ENCODE data around the gene PIP5K1C.

DNA sequence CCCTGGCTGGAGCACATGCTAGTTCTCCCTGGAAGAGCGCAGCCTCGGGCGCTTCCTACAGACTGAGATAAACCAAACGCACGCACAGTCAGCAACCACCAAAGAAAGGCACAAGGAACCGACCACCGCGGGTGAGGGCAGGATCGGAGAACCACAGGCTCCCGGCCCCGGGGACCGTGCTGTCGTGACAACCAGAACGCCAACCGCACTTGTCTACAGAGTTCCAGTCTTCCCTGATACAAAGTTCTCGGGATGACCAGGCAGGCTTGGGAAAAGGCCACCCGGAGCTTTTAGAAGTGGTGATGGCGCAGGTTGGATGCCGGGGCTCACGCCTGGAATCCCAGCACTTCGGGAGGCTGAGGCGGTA, 40.5 kb downstream of the PIP5K1C start:
- TF ChIP-seq, protein P1, sequence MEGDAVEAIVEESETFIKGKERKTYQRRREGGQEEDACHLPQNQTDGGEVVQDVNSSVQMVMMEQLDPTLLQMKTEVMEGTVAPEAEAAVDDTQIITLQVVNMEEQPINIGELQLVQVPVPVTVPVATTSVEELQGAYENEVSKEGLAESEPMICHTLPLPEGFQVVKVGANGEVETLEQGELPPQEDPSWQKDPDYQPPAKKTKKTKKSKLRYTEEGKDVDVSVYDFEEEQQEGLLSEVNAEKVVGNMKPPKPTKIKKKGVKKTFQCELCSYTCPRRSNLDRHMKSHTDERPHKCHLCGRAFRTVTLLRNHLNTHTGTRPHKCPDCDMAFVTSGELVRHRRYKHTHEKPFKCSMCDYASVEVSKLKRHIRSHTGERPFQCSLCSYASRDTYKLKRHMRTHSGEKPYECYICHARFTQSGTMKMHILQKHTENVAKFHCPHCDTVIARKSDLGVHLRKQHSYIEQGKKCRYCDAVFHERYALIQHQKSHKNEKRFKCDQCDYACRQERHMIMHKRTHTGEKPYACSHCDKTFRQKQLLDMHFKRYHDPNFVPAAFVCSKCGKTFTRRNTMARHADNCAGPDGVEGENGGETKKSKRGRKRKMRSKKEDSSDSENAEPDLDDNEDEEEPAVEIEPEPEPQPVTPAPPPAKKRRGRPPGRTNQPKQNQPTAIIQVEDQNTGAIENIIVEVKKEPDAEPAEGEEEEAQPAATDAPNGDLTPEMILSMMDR (IDR thresholded peaks at IDR 0.05): no peak
- TF ChIP-seq EZH2 (IDR thresholded peaks at IDR 0.05): no peak
